Fibroblast of lung (primary cell): ENCODE results near the gene GNAT1. TPM values are rescaled to one million over a fixed set of nuclear protein-coding genes. Genes with fewer than 3 reads are reported as not detected.

ENCODE experiments used
- DNase-seq, 2 donors: peaks; one replicate each; pipeline versions ENCODE4 v3.0.0 to v3.0.0-alpha.2; 2010; ENCODE audit warnings: low read depth in 2 of 2
- H2AFZ ChIP-seq: 2 replicates; pipeline ENCODE4 v1.5.1; 2012; ENCODE audit warnings: low read length, control low read depth, inconsistent platforms
- H3K27ac ChIP-seq: 2 replicates; pipeline ENCODE4 v1.5.1; 2011; ENCODE audit warnings: low read length, control low read depth; ENCODE audit not compliant: insufficient read depth
- H3K27me3 ChIP-seq: 2 replicates; pipeline ENCODE4 v1.5.1; 2011; ENCODE audit warnings: mild to moderate bottlenecking, low read length; ENCODE audit not compliant: control insufficient read depth, insufficient read depth
- H3K36me3 ChIP-seq: 2 replicates; pipeline ENCODE4 v1.5.1; 2011; ENCODE audit warnings: low read length; ENCODE audit not compliant: control insufficient read depth, insufficient read depth
- H3K4me1 ChIP-seq: 2 replicates; pipeline ENCODE4 v1.5.1; 2011; ENCODE audit warnings: low read length; ENCODE audit not compliant: control insufficient read depth, insufficient read depth; ENCODE audit errors: extremely low read depth
- H3K4me2 ChIP-seq: 2 replicates; pipeline ENCODE4 v1.5.1; 2011; ENCODE audit warnings: low read length, control low read depth; ENCODE audit not compliant: insufficient read depth; ENCODE audit errors: extremely low read depth
- H3K4me3 ChIP-seq, 4 experiments: fragments of 200-600 bp in 1 of 4; sonication (generic) in 1 of 4; replicated peaks in 1 of 4; 2 replicates each; pipeline ENCODE4 v1.5.1; 2011 to 2016; ENCODE audit warnings: low read length in 4 of 4, low read depth in 3 of 4, mild to moderate bottlenecking in 3 of 4, control low read depth in 2 of 4, inconsistent platforms in 1 of 4, mixed read lengths in 1 of 4; ENCODE audit not compliant: insufficient read depth in 1 of 4; ENCODE audit errors: control extremely low read depth in 1 of 4
- H3K79me2 ChIP-seq: 2 replicates; pipeline ENCODE4 v1.5.1; 2012; ENCODE audit warnings: mild to moderate bottlenecking, low read length, inconsistent platforms; ENCODE audit not compliant: control insufficient read depth, insufficient read depth
- H3K9ac ChIP-seq: 2 replicates; pipeline ENCODE4 v1.5.1; 2011; ENCODE audit warnings: mild to moderate bottlenecking, low read length, control low read depth; ENCODE audit not compliant: insufficient read depth
- H3K9me3 ChIP-seq: 2 replicates; pipeline ENCODE4 v1.5.1; 2012; ENCODE audit warnings: low read depth, low read length; ENCODE audit not compliant: control insufficient read depth, insufficient read depth
- H4K20me1 ChIP-seq: 2 replicates; pipeline ENCODE4 v1.5.1; 2011; ENCODE audit warnings: low read length; ENCODE audit not compliant: control insufficient read depth, insufficient read depth; ENCODE audit errors: extremely low read depth
- CTCF ChIP-seq, 2 donors: IDR thresholded peaks in 1 of 2; conservative IDR thresholded peaks in 1 of 2; 1 replicate in 1 of 2; 2 replicates in 1 of 2; pipeline ENCODE4 v1.5.1; 2011 to 2012; ENCODE audit warnings: low read length in 2 of 2, control low read depth in 1 of 2, inconsistent platforms in 1 of 2, low read depth in 1 of 2, mild to moderate bottlenecking in 1 of 2
- EZH2 ChIP-seq: IDR thresholded peaks from 2 replicates; pipeline ENCODE4 v1.5.1; 2012; ENCODE audit warnings: low read length, control low read depth, mild to moderate bottlenecking; ENCODE audit errors: missing control alignments
- polyA plus RNA-seq, 2 donors: library from polyadenylated mRNA; depleted of rRNA in 1 of 2; stranded (reverse) in 1 of 2; unstranded in 1 of 2; fragments of >200 nt; gene quantifications; 2 replicates each; pipeline ENCODE4 v1.2.1, GENCODE V29; 2011 to 2012; ENCODE audit warnings: missing spikeins in 1 of 2
- total RNA-seq: library from RNA; depleted of rRNA; stranded (reverse); fragments of >200 nt; gene quantifications from 2 replicates; pipeline ENCODE4 v1.2.1, GENCODE V29; 2014

Gene GNAT1
- total and polyA plus RNA-seq, 2 donors (not counting 1 experiment from before 2014, with no cell fraction given) = not detected

GRCh38 chr3:50245831-50246516, 54.6 kb downstream of the GNAT1 start:
- no peaks in the 10 kb centered on the region for H3K27me3 ChIP-seq
- no peaks in the 10 kb centered on the region for H4K20me1 ChIP-seq
- peak overlapping the region; percentile 75 for H3K27ac ChIP-seq
- peak; percentile 34 to 83 for DNase-seq
- peak overlapping the region; percentile 85 for H3K4me2 ChIP-seq
- peak overlapping the region; percentile 55 for H3K9ac ChIP-seq
- peak overlapping the region; percentile 9 to 52 (median 36) for H3K4me3 ChIP-seq
- H3K4me1 ChIP-seq = peaks cover 57% of the 10 kb centered on the region
- no peak for TF ChIP-seq EZH2
- TF ChIP-seq CTCF (conservative IDR thresholded peaks at IDR 0.05 in 1 of 2, IDR thresholded peaks at IDR 0.05 in 1 of 2; ENCODE audit: low read depth in 1 of 2, low read length in 2 of 2) = peak; percentile 94 to 98
- no peaks in the 10 kb centered on the region for H3K9me3 ChIP-seq
- H3K79me2 ChIP-seq = peaks cover 95% of the 10 kb centered on the region
- no peak overlapping the region for H2AFZ ChIP-seq
- peaks cover 4% of the 10 kb centered on the region for H3K36me3 ChIP-seq

GRCh38 chr3:50246517-50246954, 55.1 kb downstream of the GNAT1 start:
- Histone ChIP-seq H2AFZ (no peak overlapping the region), H3K27ac (peak overlapping the region; percentile 75), H3K9ac (no peak overlapping the region), H3K9me3 (no peaks in the 10 kb centered on the region), H3K4me3 (peak overlapping the region in 1 of 4 experiments; percentile 52), H3K27me3 (no peaks in the 10 kb centered on the region), H3K36me3 (peaks cover 4% of the 10 kb centered on the region), H3K79me2 (peaks cover 95% of the 10 kb centered on the region), H4K20me1 (no peaks in the 10 kb centered on the region), H3K4me2 (peak overlapping the region; percentile 73), H3K4me1 (peaks cover 55% of the 10 kb centered on the region)
- DNase-seq = peak; percentile 76 to 97
- TF ChIP-seq EZH2 = no peak
- no peak for TF ChIP-seq CTCF (conservative IDR thresholded peaks at IDR 0.05 in 1 of 2, IDR thresholded peaks at IDR 0.05 in 1 of 2; ENCODE audit: low read depth in 1 of 2, low read length in 2 of 2)

Other genes with a start within 250 kb of the GNAT1 start
- 156 and 174 TPM in 2 replicates for gene RBM5, start 102.7 kb upstream of the GNAT1 start, total RNA-seq
- 113 and 127 TPM in 2 replicates for gene RBM5, start 102.7 kb upstream of the GNAT1 start, polyA plus RNA-seq
- gene SEMA3F, start 36.3 kb upstream of the GNAT1 start, total RNA-seq = 9.7 and 10.3 TPM in 2 replicates
- gene SEMA3F, start 36.3 kb upstream of the GNAT1 start, polyA plus RNA-seq = 5.1 and 21.2 TPM in 2 replicates
- gene SLC38A3, start 13.7 kb downstream of the GNAT1 start, total RNA-seq = not detected in 2 replicates
- gene SLC38A3, start 13.7 kb downstream of the GNAT1 start, polyA plus RNA-seq = 0.02 TPM in 1 of 2 replicates, not detected in the other
- gene GNAI2, start 44.6 kb downstream of the GNAT1 start, total RNA-seq = 124 and 238 TPM in 2 replicates
- gene GNAI2, start 44.6 kb downstream of the GNAT1 start, polyA plus RNA-seq = 704 and 828 TPM in 2 replicates
- gene SEMA3B, start 77.5 kb downstream of the GNAT1 start, total RNA-seq = 51.6 and 85.2 TPM in 2 replicates
- gene SEMA3B, start 77.5 kb downstream of the GNAT1 start, polyA plus RNA-seq = 17.6 and 23.5 TPM in 2 replicates
- gene LSMEM2, start 87.5 kb downstream of the GNAT1 start, total RNA-seq = not detected in 2 replicates
- not detected in 2 replicates for gene LSMEM2, start 87.5 kb downstream of the GNAT1 start, polyA plus RNA-seq
- 51.0 and 56.0 TPM in 2 replicates for gene IFRD2, start 100.8 kb downstream of the GNAT1 start, total RNA-seq
- gene IFRD2, start 100.8 kb downstream of the GNAT1 start, polyA plus RNA-seq = 28.1 and 44.0 TPM in 2 replicates
- 5.6 and 7.4 TPM in 2 replicates for gene HYAL3, start 107.8 kb downstream of the GNAT1 start, total RNA-seq
- 3.0 and 3.2 TPM in 2 replicates for gene HYAL3, start 107.8 kb downstream of the GNAT1 start, polyA plus RNA-seq
- gene NAA80, start 107.8 kb downstream of the GNAT1 start, total RNA-seq = 2.1 and 3.8 TPM in 2 replicates
- 3.1 and 4.3 TPM in 2 replicates for gene NAA80, start 107.8 kb downstream of the GNAT1 start, polyA plus RNA-seq
- gene HYAL1, start 112.0 kb downstream of the GNAT1 start, total RNA-seq = 1.3 and 1.8 TPM in 2 replicates
- 1.8 and 2.5 TPM in 2 replicates for gene HYAL1, start 112.0 kb downstream of the GNAT1 start, polyA plus RNA-seq
- gene HYAL2, start 131.1 kb downstream of the GNAT1 start, total RNA-seq = 50.6 and 52.5 TPM in 2 replicates
- 35.1 and 36.9 TPM in 2 replicates for gene HYAL2, start 131.1 kb downstream of the GNAT1 start, polyA plus RNA-seq
- 13.4 and 14.6 TPM in 2 replicates for gene TUSC2, start 136.6 kb downstream of the GNAT1 start, total RNA-seq
- 15.3 and 19.2 TPM in 2 replicates for gene TUSC2, start 136.6 kb downstream of the GNAT1 start, polyA plus RNA-seq
- gene RASSF1, start 149.2 kb downstream of the GNAT1 start, total RNA-seq = 24.1 and 32.4 TPM in 2 replicates
- gene RASSF1, start 149.2 kb downstream of the GNAT1 start, polyA plus RNA-seq = 33.3 and 41.7 TPM in 2 replicates
- gene ZMYND10, start 154.1 kb downstream of the GNAT1 start, total RNA-seq = 0.26 and 0.83 TPM in 2 replicates
- 0.32 and 0.93 TPM in 2 replicates for gene ZMYND10, start 154.1 kb downstream of the GNAT1 start, polyA plus RNA-seq
- 19.3 and 27.2 TPM in 2 replicates for gene NPRL2, start 159.2 kb downstream of the GNAT1 start, total RNA-seq
- gene NPRL2, start 159.2 kb downstream of the GNAT1 start, polyA plus RNA-seq = 21.4 and 26.2 TPM in 2 replicates
- gene CYB561D2, start 159.3 kb downstream of the GNAT1 start, total RNA-seq = 24.1 and 28.6 TPM in 2 replicates
- 16.4 and 16.7 TPM in 2 replicates for gene CYB561D2, start 159.3 kb downstream of the GNAT1 start, polyA plus RNA-seq
- 39.3 and 44.8 TPM in 2 replicates for gene TMEM115, start 167.9 kb downstream of the GNAT1 start, total RNA-seq
- 28.2 and 28.9 TPM in 2 replicates for gene TMEM115, start 167.9 kb downstream of the GNAT1 start, polyA plus RNA-seq